Measurements from ENCODE around the gene KCNQ1.

- TF ChIP-seq CTCF (IDR thresholded peaks at IDR 0.05), result no peak
- no peak for TF ChIP-seq POLR2A (IDR thresholded peaks at IDR 0.05)
- TF ChIP-seq POLR2AphosphoS5 (IDR thresholded peaks at IDR 0.05; ENCODE audit: insufficient read depth in 1 of 2, low read depth in 1 of 2), result no peak
Measured at GRCh38 chr11:2530855-2531200, 86.0 kb downstream of the KCNQ1 start.
